SK-N-DZ (cell line): Measurements from ENCODE around the gene ITGB6.

Experiments used
- DNase-seq: peaks from one replicate; pipeline ENCODE4 v3.0.0-alpha.2; 2015; ENCODE audit warnings: low spot score

Gene ITGB6

GRCh38 chr2:160092445-160092844, 107.6 kb downstream of the ITGB6 start:
- DNase-seq, result no peak

GRCh38 chr2:160091381-160091780, 108.7 kb downstream of the ITGB6 start:
- no peak for DNase-seq

DNA sequence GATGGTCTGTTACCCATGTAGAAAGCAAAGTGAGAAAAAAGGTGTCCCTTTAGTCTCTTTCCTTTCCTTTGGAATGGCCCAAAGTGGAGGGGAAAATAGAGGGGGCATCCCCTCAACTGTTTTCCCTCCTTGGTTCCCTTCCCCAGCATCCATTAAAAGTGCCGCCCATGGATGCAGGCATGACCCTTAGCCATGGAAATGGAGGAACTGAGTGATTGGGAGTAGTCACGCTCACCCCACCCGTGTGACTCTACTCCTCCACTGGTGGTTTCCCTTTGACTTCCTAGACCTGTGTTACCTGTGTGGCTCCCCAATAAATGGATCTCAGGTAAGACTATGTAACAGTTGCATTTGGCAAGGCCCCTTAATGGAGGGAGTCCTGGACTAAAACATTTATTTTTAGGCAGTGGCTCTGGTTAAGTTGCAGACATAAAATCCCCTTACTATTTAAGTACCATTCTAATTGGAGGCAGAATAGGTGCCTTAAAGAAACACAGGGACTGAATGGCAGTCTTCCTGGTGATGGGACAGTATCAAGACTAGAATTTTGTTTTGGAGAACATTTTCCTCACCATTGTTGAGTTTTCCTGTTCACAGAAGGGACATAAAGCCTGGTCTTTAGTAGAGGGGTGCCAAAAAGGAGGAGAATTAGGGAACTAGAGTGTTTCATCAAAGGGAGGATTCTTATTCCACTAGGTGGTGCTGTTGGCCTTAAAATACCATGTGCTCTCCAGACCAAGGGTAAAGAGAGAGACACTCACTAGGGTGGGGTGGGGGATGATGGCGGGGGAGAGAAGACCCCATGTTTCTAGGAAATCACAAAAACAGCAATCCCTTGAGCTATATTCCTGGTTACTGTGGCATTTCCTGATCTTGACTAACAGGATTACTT, 112.0 kb downstream of the ITGB6 start:
- DNase-seq, result peak; percentile 43

- DNase-seq, result no peak
Measured at GRCh38 chr2:160085662-160086061, 114.4 kb downstream of the ITGB6 start.

- no peak for DNase-seq
Measured at GRCh38 chr2:160077912-160078810, 121.9 kb downstream of the ITGB6 start.

- DNase-seq, result no peak
Measured at GRCh38 chr2:160076914-160077313, 123.2 kb downstream of the ITGB6 start.

DNA sequence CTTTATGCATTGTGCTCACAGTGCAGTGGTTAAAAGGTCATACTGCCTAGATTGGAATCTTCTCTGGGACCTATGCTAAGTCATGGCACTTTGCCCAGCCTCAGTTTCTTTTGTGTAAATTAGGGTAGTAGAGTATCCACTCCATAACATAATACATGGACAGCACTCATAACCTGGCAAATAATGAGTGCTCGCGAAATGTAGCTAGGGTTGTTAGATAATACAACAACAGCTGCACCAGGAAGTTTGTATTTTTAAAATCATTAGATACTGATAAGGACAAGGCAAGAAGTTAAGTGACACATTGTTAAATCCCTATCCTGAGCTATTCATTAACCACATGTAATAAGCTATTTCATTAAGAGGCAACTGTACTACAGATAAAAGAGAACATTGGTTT, 123.8 kb downstream of the ITGB6 start:
- no peak for DNase-seq

GRCh38 chr2:160075171-160075570, 124.9 kb downstream of the ITGB6 start:
- no peak for DNase-seq

DNA sequence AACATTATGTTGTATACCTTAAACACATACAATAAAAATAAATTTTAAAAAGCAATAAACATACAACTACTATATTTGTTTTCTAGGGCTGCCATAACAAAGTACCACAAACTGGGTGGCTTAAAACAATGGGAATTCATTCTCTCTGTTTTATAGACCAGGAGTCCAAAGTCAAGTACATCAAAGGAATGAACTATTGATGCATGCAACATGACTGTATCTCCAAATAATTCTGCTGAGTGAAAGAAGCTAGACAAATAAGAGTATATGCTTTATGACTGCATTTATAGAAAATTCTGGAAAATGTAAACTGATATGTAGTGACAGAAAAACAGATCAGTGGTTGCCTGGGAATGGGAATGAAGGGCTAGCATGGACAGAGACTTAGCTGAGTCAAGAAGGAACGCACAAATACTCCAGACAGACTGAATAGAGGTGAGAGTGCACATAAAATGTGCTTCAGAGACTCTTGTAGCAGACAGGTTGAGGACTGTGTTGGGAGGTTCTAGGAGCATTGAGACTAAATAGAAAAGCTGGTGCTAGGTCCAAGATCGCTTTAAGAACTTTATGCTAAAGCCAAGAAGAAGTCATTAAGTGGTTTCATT, 126.7 kb downstream of the ITGB6 start:
- DNase-seq, result no peak

GRCh38 chr2:160068906-160069305, 131.2 kb downstream of the ITGB6 start:
- no peak for DNase-seq

- DNase-seq, result no peak
Measured at GRCh38 chr2:160064916-160065315, 135.2 kb downstream of the ITGB6 start.

DNA sequence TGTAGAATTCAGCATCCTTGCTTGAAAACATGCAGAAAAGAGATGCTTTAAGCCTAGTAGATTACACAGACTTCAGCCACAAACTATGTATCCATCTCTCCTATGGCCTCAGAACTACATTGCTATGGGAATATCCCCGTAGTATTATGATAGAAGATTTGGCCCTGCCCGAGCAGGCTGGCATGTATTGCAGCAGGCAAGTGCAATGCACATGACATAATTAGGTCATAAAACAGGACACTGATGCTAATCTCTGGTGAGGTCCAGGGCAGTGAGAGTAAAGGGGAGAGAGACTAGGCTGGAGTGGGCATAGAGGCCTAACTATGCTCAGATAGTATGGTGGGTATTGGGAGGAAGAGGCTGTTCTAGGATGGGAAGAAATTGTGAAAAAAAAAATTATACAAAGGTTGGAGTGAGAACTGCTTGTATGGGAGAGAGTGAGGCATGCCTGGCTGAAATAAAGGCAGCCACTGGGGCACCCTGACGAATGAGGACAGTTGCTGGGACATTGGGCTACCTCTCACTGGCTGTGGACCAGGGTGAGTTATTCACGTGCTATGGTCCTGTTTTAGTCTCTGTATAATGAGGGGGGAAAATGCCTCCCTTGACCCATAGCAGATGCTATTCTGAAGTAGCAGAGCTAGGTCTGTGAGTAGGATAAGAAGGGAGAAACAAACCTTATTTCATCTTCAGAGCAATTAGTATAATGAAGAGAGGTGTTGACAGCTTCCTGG, 136.0 kb downstream of the ITGB6 start:
- DNase-seq, result peak; percentile 82

- DNase-seq, result no peak
Measured at GRCh38 chr2:160063271-160063670, 136.8 kb downstream of the ITGB6 start.

GRCh38 chr2:160062292-160063005, 137.6 kb downstream of the ITGB6 start, which contains the start of gene PLA2R1:
Gene PLA2R1 (minus strand): TSS chr2:160062615. CDS start chr2:160062403, 212 bp downstream.
- DNase-seq, result no peak

GRCh38 chr2:160061944-160062291, 138.2 kb downstream of the ITGB6 start:
- DNase-seq, result no peak

- no peak for DNase-seq
Measured at GRCh38 chr2:160061533-160061932, 138.5 kb downstream of the ITGB6 start.

- no peak for DNase-seq
Measured at GRCh38 chr2:160060297-160060696, 139.8 kb downstream of the ITGB6 start.

- DNase-seq, result no peak
Measured at GRCh38 chr2:160057356-160057755, 142.7 kb downstream of the ITGB6 start.

- no peak for DNase-seq
Measured at GRCh38 chr2:160055726-160056108, 144.4 kb downstream of the ITGB6 start.

DNA sequence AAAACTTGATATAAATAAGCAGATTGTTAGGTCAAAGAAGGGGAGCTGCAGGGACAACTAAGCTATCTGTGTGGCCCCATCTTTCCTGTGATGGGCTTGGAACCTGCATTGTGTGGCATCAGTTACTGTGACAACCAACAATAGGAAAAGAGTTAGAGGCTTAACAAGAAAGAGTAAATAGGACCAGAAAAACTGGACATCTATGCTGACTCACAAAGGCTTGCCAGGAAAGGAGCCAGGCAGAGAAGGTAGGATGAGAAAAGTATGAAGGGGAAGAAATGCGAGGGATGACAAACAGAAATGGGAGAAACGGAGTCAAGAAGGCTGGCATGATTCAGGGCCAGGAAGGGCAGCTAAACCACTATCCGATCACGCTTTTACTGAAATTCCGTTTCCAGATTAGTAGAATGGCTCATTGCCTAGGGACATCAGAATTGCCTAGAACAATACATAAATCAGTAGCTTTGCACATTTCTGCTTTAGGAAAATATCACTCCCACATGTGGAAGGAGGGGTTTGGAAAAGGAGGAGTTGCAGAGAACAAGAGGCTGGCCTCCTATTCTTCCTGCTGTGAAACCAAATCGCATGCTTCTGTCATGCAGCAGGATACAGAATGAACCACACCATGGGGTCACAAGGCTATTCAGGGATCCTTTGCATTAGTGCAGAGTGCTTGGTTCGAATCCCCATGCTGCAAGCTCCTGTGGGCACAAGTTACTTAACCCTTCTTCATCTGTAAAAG, 144.9 kb downstream of the ITGB6 start:
- DNase-seq, result no peak
